GM21367 (cell line): ENCODE results near the gene NCAPH2.
"Not testable (repeated sequence)": the region's sequence is repeated elsewhere in the genome, so short reads cannot be mapped to it uniquely, and the experiment has no call there.

Experiments
- ATAC-seq: cut with Tn5 transposase; IDR thresholded peaks from one replicate; pipeline ENCODE4 v1.9.1; 2021; ENCODE audit not compliant: unreplicated experiment

Gene NCAPH2

DNA sequence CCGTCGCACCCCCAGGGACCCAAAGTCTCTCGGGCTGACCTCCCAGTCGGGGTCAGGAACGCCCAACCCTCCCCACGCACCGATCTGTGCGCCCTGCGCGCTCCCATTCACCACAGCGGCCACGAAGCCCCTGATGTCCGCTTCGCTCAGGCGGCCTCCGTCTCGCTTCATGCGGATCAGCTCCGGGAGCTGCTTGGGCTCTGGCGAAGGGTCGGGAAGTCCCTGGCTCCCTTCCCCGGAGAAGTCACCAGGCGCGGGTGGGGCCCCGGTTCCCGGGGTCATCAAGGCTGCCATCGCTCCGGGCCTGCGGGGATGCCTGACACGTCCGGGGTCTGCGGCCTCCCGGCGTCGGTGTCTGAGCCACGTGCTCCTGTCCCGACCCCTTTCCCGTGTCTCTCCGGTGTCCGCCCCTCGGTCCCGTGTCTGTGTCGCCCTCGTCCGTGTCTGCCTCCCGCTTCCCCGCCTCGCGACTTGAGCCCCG is 21.4 kb downstream of the NCAPH2 start:
- no peak for ATAC-seq

DNA sequence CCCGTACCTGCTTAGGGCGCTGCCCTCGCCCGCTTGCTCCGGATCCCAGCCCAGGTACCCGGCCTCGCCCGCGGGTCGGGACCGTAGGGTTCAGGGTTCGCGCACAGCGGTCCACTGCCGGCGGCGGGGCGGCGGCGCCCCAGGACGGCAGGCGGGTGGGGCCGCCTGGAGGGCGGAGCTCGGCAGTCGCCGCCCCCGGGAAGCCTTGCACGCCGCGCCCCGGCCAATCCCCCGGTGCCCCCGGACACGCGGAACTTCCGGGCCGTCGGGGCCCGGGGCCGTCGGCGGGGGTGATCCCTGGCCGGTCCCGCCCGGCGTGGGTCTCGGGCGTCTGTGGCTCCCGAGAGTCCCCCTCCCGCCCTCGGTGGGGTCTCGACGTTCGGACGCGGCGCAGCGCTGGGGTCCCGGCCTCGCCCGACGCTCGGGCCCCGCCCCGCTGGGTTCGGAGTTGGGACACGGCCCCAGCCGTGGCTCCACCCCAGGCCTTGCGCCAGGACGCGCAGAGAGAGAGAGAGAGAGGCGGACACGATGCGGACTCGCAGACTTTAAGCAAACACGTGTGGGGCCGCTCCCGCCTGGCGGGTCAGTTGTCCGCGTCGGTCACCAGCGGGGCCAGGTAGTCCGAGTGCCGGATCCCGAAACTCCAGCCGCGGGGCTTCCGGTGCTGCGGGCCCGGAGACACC is 22.0 kb downstream of the NCAPH2 start, which contains the start of gene TYMP:
Gene TYMP, minus strand, starts transcription at position 116 of the 683 bp plus-strand sequence. CDS start 303 bp downstream, outside the sequence.
- ATAC-seq, result no peak

DNA sequence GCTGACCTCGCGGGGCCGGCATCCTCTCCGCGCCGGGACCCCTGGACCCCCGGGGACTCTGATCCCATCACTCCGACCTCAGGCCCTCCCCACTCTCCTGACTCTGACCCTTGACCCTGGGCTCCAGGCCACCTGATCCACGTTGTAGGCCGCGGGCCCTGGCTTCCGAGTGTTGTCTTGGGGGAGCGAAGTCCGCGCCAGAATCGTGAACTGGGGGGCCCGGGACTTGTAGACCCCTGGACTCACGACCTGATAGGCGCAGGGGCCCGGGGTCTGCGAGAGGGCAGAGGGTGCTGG is 22.5 kb downstream of the NCAPH2 start:
- no peak for ATAC-seq

DNA sequence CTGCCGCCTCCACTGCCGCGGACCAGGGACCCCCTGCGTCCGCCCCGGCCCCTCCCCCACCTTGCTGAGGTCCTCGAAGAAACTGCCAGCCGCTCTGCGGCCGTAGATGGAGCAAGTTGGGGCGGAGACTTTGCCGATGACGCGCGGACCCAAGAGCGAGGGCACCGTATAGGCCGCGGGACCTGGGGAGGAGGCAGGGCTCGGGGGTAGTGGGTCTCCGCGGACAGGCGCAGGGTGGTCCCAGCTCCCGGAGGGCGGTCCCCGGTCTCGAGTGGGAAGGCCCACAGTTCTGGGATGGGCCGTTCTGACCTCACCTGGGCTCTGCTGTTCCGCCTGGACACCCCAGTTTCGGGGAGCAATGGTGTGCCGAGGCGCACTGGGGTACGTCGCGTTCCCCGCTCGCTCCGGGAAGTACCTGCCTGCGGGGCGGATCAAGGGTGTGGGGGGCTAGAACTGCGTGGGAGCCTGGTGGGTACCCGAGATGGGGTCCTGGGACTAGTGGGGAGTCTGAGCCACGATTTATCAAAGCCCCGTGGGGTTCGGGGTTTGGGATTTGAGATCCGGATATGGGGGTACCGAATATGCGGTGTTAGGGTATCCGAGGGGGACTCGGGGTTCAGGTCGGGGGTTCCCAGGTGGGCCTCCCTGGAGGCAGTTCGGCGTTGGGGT is 23.0 kb downstream of the NCAPH2 start:
- no peak for ATAC-seq

DNA sequence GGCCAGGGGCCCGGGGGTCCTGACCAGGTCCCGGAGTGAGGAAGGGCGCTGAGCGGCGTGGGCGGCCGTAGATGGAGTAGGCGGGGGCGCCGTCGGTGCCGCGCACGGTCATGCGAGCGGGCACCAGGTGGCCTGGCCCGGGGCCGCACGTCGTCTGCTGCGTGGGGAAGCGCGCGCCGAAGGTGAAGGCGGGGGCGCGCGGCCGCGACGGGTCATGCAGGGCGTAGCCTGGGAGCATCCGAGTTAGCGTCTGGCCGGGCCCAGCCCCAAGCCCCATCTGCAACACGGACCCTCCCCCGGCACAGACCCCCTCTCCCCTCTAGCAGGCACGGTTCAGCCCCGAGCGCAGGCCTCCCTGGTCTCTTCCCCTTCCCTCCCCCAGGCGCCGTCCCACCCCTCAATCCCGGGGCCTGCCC is 23.5 kb downstream of the NCAPH2 start:
- ATAC-seq, result no peak

DNA sequence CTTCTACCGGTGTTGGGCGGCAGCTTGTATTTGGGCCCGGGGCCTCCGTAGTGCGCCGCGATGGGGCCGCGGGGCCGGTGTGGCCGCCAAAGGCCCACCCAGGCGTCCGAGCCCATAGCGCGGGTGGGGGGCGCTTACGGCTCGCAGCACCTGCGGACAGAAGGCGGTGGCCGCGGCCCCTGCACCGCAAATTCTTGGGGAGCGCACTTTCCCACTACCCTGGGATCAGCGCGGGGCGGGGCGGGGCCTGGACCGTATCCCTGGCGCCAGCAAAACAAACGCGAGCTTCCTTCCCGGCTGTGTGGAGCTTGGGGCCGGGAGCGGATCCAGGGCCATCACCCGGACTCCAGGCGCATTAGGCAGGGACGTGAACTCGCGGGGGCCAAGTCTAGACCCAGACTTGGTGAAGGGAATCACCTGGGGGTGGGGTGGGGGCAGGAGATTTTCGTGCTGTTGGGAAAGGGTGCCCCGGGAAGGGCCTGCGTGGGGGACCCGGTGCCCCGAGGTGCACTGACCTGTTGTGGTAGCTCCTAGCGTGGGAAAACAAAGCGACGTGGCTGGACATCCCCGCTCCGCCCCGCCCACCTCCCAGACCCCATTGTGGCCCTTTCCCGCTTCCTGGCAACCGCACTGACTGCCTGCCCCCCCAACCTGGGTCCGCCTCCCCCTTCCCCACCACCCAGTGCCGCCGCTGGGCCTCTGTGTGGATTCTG is 24.1 kb downstream of the NCAPH2 start:
- no peak for ATAC-seq

DNA sequence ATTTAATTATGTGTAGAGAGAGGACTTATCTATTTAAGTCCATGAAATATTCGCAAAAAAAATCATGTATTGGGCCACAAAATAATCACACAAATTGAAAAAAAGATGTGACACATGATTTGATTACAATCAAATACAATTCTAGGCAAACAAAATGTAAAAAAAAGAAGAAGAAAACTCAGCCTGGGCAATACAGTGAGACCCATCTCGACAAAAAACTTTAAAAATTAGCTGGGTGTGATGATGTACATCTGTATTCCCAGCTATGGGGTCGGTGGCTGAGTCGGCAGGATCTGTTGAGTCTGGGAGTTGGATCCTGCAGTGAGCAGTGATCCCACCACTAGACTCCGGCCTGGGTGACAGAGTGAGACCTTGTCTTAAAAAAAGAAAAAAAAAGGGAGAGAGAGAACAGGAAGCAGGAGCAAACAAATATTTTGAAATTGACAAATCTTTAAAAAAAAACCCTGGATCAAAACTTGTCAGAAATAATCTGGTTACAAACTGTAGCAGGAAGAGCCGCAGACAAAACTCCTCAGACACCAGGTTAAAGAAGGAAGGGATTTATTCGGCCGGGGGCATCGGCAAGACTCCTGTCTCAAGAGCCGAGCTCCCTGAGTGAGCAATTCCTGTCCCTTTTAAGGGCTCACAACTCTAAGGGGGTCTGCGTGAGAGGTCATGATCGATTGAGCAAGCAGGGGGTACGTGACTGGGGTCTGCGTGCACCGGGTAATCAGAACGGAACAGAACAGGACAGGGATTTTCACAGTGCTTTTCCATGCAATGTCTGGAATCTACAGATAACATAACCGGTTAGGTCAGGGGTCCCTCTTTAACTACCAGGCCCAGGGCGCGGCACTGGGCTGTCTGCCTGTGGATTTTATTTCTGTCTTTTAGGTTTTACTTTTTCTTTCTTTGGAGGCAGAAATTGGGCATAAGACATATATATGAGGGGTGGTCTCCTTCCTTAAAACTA is 25.1 kb downstream of the NCAPH2 start:
- ATAC-seq, result no peak

DNA sequence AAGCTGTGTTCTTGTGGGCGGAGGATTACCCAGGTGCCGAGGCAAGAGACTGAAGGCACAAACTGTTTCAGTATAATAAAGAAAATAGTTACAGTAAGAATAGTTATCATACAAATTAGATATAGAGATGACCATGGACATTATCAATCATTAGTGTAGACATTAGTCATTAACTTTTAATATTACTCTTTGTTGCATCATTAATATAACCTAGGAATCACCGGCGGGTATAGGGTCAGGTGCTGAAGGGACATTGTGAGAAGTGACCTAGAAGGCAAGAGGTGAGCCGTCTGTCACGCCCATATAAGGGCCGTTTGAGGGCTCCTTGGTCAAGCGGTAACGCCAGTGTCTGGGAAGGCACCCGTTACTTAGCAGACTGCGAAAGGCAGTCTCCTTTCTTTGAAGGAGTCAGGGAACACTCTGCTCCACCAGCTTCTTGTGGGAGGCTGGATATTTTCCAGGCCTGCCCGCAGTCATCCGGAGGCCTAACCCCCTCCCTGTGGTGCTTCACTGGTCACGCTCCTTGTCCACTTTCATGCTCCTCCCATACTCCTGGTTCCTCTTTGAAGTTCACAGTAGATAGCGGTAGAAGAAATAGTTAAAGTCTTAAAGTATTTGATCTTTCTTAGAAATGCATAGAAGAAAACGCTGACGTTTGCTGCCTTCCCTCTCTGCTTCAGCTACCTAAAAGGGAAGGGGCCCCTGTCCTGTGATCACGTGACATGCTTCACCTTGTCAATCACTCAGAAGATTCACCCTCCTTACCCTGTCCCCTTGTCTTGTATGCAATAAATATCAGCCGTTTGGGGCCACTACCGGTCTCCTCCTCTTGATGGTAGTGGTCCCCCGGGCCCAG is 26.1 kb downstream of the NCAPH2 start:
- not testable (repeated sequence) for ATAC-seq

DNA sequence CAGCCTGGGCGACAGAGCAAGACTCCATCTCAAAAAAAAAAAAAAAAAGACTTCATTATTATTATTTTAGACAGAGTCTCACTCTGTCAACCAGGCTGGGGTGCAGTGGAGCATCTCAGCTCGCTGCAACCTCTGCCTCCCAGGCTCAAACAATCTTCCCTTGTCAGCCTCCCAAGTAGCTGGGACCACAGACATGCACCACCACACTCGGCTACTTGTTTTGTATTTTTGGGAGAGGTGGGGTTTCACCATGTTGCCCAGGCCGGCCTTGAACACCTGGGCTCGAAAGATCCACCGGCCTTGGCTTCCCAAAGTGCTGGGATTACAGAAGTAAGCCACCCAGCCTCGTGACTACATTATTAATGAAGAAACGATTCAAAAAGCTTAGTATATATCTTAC is 27.1 kb downstream of the NCAPH2 start:
- ATAC-seq, result no peak

DNA sequence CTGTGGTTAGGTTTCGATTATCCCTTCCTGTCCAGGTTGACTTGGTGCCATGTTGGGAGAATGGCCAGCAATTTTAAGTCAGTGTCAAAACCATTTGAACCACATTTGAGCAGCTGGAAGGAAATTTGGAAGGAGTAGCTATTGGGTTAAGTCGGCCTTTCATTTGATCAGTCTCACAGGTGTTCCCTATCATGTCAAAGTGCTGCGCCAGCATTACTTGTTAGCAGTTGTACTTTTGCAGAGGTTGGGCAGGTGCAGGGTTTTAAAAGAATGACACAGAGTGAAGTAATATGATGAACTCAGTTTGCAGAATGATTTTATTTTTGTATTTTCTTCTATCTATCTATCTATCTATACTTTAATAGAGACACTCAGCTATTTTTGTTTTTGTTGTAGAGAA is 28.2 kb downstream of the NCAPH2 start:
- ATAC-seq, result no peak

DNA sequence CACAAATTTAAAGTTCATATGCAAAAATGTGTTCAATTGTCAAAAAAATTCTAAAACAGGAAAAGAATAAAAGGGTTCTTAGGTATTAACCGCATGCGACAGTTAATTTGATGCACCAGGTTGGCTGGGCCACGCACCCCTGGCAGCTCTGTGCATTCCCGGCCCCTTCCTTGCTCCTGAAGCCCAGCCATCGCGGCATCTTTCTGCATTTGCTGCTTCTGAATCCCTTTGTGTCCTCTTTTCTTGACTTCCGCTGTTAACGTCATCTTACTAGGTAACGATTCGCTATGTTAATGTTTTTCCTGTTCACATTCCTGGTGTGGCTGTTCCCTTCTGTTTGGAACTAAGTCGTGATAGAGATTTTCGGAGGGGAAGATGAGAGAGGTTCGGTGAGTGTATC is 29.7 kb downstream of the NCAPH2 start:
- ATAC-seq, result no peak

DNA sequence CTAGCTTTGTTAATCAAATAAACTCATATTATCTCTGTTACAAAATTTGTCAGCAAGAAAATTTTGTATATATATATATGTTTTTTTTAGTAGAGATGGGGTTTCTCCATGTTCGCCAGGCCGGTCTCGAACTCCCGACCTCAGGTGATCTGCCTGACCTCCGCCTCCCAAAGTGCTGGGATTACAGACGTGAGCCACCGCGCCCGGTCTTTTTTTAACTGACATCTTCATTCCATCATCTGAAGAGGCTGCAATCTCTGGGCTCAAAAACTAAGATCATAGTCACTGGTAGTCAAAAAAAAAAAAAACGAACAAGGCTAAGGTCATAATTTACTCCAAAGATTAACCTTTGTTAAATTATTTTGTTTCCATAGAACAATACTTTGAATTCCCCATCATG is 32.4 kb downstream of the NCAPH2 start:
- ATAC-seq, result no peak

DNA sequence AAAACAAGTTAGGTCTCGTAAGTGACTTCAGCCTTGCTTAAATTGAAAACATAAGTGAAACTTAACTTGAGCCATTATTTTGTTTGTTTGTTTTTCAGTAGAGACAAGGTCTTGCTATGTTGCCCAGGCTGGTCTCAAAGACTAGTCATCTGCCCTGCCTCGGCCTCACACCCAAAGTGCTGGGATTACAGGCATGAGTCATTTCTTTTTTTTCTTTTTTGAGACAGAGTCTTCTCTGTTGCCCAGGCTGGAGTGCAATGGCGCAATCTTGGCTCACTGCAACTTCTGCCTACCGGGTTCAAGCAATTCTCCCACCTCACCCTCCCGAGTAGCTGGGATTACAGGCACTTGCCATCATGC is 33.6 kb downstream of the NCAPH2 start:
- not testable (repeated sequence) for ATAC-seq

DNA sequence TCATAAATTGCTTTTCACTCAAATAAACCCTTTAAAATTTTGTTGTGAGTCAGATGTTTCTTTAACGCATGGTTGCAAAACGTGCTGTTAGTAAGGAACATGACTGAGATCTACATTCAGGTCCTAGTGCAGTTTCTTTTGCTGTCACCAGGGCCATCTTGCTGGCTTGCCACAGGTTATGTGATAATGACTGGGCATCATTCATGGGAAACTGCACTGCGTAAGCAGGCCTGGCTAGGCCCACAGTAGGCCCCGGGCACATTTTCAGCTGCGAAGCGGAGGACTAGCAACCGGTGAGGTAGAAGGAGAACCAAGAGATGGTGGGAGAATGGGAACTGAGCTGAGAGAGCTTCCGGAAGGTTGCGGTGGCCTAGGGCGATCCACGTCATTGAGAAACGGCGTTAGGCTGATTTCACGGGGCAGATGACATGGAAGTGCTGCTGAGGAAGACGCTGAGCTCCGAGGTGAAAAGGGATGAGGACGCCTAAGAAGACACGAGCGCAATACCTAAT is 34.4 kb downstream of the NCAPH2 start:
- ATAC-seq, result no peak

DNA sequence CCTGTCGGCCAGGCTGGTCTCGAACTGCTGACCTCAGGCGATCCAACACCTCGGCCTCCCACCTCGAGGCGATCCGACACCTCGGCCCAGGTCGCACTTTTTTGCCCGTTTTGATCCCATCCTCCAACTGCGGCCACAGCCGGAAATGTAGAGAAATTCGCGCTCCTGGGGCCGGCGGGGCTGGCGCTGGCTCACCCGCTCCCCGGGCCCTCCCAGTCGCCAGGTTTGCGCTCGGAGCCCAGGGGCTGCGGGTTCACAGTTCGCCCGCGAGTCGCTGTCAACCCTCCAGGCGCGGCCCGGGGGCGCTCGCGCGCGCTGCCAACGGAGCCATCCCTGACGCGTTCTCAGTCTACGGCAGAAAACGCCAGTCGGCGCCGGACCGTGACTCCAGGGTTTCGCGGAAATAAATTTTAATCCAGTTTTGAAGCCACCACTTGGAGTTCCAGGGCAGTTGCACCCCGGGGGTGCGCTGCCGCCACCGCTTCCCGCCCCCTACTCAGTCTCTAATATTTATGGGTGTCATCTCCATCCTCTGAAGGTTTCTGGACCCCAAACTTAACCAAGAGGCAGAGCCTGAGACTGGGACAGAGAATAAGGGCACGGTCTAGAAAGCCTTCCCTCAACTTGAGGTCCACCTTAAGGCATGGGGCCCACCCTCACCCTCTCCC is 36.2 kb downstream of the NCAPH2 start:
- no peak for ATAC-seq

DNA sequence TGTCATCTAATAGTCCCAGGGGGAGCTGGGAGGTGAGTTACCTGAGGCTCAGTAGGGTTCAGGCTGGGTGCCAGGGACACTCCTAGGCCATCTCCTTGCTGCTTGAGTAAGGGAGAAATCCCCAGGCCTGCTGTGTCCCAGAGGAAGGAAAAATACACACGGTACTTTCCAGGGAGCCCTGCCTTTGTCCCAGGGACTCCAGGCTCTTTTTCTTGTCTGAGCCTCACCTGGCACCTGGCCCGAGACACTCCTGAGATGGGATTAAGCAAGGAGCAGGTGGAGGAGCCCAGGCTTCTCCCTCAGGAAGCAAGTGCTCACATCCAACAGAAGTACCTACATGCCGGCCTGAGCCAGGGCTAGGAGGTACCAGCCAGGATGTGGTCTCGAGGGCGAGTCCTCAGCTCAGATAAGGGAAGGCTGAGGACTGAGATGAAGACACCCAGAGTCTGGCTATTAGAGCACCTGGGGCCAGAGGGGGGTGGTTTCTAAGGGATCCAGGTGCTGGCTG is 36.8 kb downstream of the NCAPH2 start:
- ATAC-seq, result no peak

DNA sequence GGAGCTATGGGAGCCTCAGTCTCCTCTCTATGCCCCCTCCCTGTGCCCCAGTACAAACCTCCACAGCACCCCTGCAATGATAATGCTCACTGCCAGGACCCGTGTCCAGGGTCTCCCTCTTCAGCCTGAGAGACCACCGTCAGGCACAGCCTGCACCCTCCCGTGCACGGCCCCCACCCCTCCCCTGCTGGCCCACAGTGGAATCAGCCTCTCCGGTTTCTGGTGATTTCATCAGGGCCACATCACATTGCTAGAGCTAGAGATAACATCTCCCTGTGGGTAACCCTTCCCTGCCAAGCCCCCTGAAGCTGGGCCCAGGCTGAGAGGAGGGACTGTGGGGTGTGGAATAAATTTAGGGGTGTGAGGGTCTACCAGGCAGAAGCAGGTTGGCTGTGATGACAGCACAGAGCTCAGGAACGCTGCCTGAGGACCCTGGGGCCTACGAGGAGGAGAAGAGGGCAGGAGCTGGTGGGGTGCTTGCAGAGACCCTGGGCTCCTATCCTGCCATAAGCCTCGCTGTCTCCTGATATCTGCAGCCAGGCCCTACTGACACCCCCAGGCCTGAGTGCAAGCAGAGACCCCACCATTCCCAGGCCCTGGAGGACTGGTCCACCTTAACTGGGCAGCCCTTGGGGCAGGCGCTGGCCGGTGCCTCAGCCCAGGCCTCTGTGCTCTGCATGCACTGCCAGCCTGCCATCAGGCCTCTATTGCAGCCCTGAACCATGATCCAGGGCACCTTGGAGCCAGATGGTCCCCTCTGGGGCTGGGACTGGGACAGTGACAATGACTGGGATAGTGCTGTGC is 37.7 kb downstream of the NCAPH2 start, which contains the start of gene KLHDC7B:
Gene KLHDC7B, plus strand, starts transcription at position 378 of the 804 bp plus-strand sequence. Its CDS starts 345 bp downstream, at position 723.
- no peak for ATAC-seq
